A673 (cell line): ENCODE data around the gene ATP7A. TPM values are rescaled to one million over a fixed set of nuclear protein-coding genes. Genes with fewer than 3 reads are reported as not detected.
"Not testable (repeated sequence)": the region's sequence is repeated elsewhere in the genome, so short reads cannot be mapped to it uniquely, and the experiment has no call there.

Source experiments
- BruUV-seq: library from RNA; stranded (reverse); fragments of 400-500 nt; replicated peaks from 2 replicates; lab custom pipeline; 2021; lab: Mats Ljungman, UMichigan
- CTCF ChIA-PET: fragments of 300-600 bp; sonication (Branson Sonifier 250); formaldehyde crosslinking; loops from one replicate; lab custom pipeline; 2022; ENCODE audit warnings: antibody characterized with exemption; lab: Charles Lee
- POLR2A ChIA-PET: fragments of 300-600 bp; sonication (Branson Sonifier 250); formaldehyde crosslinking; loops from one replicate; lab custom pipeline; 2022; ENCODE audit warnings: antibody characterized with exemption; ENCODE audit not compliant: low non-redundant PET; lab: Charles Lee
- DNase-seq: peaks from one replicate; pipeline ENCODE4 v3.0.0-alpha.2; 2015; ENCODE audit warnings: low spot score
- H3K27ac ChIP-seq: fragments of 200-600 bp; sonication (generic); 2 replicates; pipeline ENCODE4 v1.5.1; 2016; ENCODE audit warnings: mixed run types, low read depth, mild to moderate bottlenecking, mixed read lengths, antibody characterized with exemption, low read length; ENCODE audit not compliant: poor library complexity, severe bottlenecking
- H3K27me3 ChIP-seq: fragments of 200-600 bp; sonication (generic); replicated peaks from 2 replicates; pipeline ENCODE4 v1.6.1; 2017; ENCODE audit warnings: mixed run types, low read depth, mild to moderate bottlenecking, mixed read lengths, antibody characterized with exemption, low read length; ENCODE audit not compliant: insufficient read depth, poor library complexity
- H3K36me3 ChIP-seq: fragments of 200-600 bp; sonication (generic); 2 replicates; pipeline ENCODE4 v1.6.1; 2016; ENCODE audit warnings: mixed run types, mild to moderate bottlenecking, mixed read lengths, antibody characterized with exemption, low read length; ENCODE audit not compliant: insufficient read depth, poor library complexity, severe bottlenecking
- H3K4me1 ChIP-seq: fragments of 200-600 bp; sonication (generic); 2 replicates; pipeline ENCODE4 v1.6.1; 2017; ENCODE audit warnings: mixed run types, mild to moderate bottlenecking, mixed read lengths, antibody characterized with exemption, low read length; ENCODE audit not compliant: insufficient read depth, poor library complexity, severe bottlenecking
- H3K4me3 ChIP-seq: fragments of 200-600 bp; sonication (generic); 2 replicates; pipeline ENCODE4 v1.5.1; 2016; ENCODE audit warnings: low read depth, mixed run types, mild to moderate bottlenecking, mixed read lengths, low read length; ENCODE audit not compliant: poor library complexity, severe bottlenecking
- H3K9me3 ChIP-seq: fragments of 200-600 bp; sonication (generic); 2 replicates; pipeline ENCODE4 v1.6.1; 2016; ENCODE audit warnings: mixed run types, low read depth, mild to moderate bottlenecking, mixed read lengths, antibody characterized with exemption, low read length; ENCODE audit not compliant: poor library complexity, severe bottlenecking
- CTCF ChIP-seq: fragments of 300-800, 200-600 bp; sonication (generic); conservative IDR thresholded peaks from 2 replicates; pipeline ENCODE4 v1.5.1; 2017; ENCODE audit warnings: low read depth, mild to moderate bottlenecking, antibody characterized with exemption, low read length, moderate library complexity, mixed read lengths
- EZH2 ChIP-seq: fragments of 200-600 bp; sonication (generic); IDR thresholded peaks from 2 replicates; pipeline ENCODE4 v1.6.1; 2017; ENCODE audit warnings: borderline replicate concordance, low read depth, mild to moderate bottlenecking, mixed read lengths, antibody characterized with exemption, low read length; ENCODE audit not compliant: poor library complexity, severe bottlenecking
- intact Hi-C: fragments of 100-400 bp; cut with micrococcal nuclease; formaldehyde crosslinking; loops from one replicate; pipeline ENCODE4 v1.10.0; 2022; ENCODE audit not compliant: unreplicated experiment
- total RNA-seq: library from RNA; stranded (reverse); gene quantifications from 2 replicates; pipeline ENCODE4 v1.2.3, GENCODE V29; 2021

The ATP7A gene
- total RNA-seq, 1 experiment from 2014 or later = 9.0 TPM

- ChIA-PET POLR2A (no interaction called here), CTCF (no interaction called here)
- Histone ChIP-seq H3K36me3 (no peaks in the 10 kb centered on the region), H3K4me3 (no peak overlapping the region), H3K4me1 (no peaks in the 10 kb centered on the region), H3K9me3 (no peaks in the 10 kb centered on the region), H3K27me3 (no peaks in the 10 kb centered on the region), H3K27ac (no peak overlapping the region)
- intact Hi-C loops = no loop called here
- no peak for TF ChIP-seq EZH2
- no peak for TF ChIP-seq CTCF
- BruUV-seq = no TSS peak
- DNase-seq = no peak
Measured at GRCh38 chrX:78066110-78066509, 155.6 kb downstream of the ATP7A start.

GRCh38 chrX:78071331-78071730, 160.8 kb downstream of the ATP7A start:
- TF ChIP-seq CTCF = no peak
- TF ChIP-seq EZH2 = no peak
- no TSS peak for BruUV-seq
- Histone ChIP-seq H3K36me3 (no peaks in the 10 kb centered on the region), H3K27me3 (no peaks in the 10 kb centered on the region), H3K4me3 (no peak overlapping the region), H3K9me3 (no peaks in the 10 kb centered on the region), H3K4me1 (no peaks in the 10 kb centered on the region), H3K27ac (no peak overlapping the region)
- intact Hi-C loops = no loop called here
- ChIA-PET CTCF (no interaction called here), POLR2A (interaction anchor here (0.6 kb wide), 1 partner anchor 1898 kb away, joined by 3 read pairs; the partner anchor contains the start of gene PBDC1)
- no peak for DNase-seq

- CTCF ChIA-PET, H3K27me3 ChIP-seq, POLR2A ChIA-PET, intact Hi-C loops, DNase-seq, H3K27ac ChIP-seq, H3K4me3 ChIP-seq, H3K9me3 ChIP-seq, H3K4me1 ChIP-seq, BruUV-seq, H3K36me3 ChIP-seq: not testable (repeated sequence)
Measured at GRCh38 chrX:78073147-78074077, 162.9 kb downstream of the ATP7A start.

- POLR2A ChIA-PET = no interaction called here
- intact Hi-C loops = no loop called here
Measured at GRCh38 chrX:78074088-78074487, 163.6 kb downstream of the ATP7A start.

More at GRCh38 chrX:78074088-78074487, 163.6 kb downstream of the ATP7A start:
- CTCF ChIA-PET = no interaction called here
- Histone ChIP-seq H3K9me3 (no peaks in the 10 kb centered on the region), H3K27ac (no peak overlapping the region), H3K4me3 (no peak overlapping the region), H3K36me3 (no peaks in the 10 kb centered on the region), H3K4me1 (no peaks in the 10 kb centered on the region), H3K27me3 (no peaks in the 10 kb centered on the region)
- DNase-seq = no peak
- TF ChIP-seq EZH2 (no peak), CTCF (no peak)
- BruUV-seq = no TSS peak
